Activated effector memory CD4-positive, alpha-beta T cell treated with Interleukin-2 at 50 U/mL for 16 hours (primary cell): ENCODE results near the gene UCK2.

ENCODE experiments used
- DNase-seq: peaks from one replicate; pipeline ENCODE4 v3.0.0-alpha.2; 2020

The UCK2 gene

GRCh38 chr1:165884009-165884689 is 56.7 kb downstream of the UCK2 start:
- no peak for DNase-seq

GRCh38 chr1:165884690-165885304 is 57.4 kb downstream of the UCK2 start:
- DNase-seq = no peak

- no peak for DNase-seq
Measured at GRCh38 chr1:165885305-165885694, 57.9 kb downstream of the UCK2 start.

GRCh38 chr1:165886193-165886592 is 58.8 kb downstream of the UCK2 start:
- no peak for DNase-seq

- no peak for DNase-seq
Measured at GRCh38 chr1:165886983-165887382, 59.6 kb downstream of the UCK2 start.

GRCh38 chr1:165887877-165888551 is 60.6 kb downstream of the UCK2 start:
- DNase-seq = no peak

GRCh38 chr1:165888552-165888920 is 61.1 kb downstream of the UCK2 start:
- DNase-seq = no peak

- DNase-seq = no peak
Measured at GRCh38 chr1:165890684-165891083, 63.3 kb downstream of the UCK2 start.

- no peak for DNase-seq
Measured at GRCh38 chr1:165891111-165891860, 63.9 kb downstream of the UCK2 start.

- no peak for DNase-seq
Measured at GRCh38 chr1:165892935-165893334, 65.5 kb downstream of the UCK2 start.

GRCh38 chr1:165893507-165893906 is 66.1 kb downstream of the UCK2 start:
- no peak for DNase-seq

- no peak for DNase-seq
Measured at GRCh38 chr1:165894591-165894990, 67.2 kb downstream of the UCK2 start.

- no peak for DNase-seq
Measured at GRCh38 chr1:165895451-165895871, 68.0 kb downstream of the UCK2 start.

- no peak for DNase-seq
Measured at GRCh38 chr1:165896277-165896676, 68.9 kb downstream of the UCK2 start.

- no peak for DNase-seq
Measured at GRCh38 chr1:165897326-165898303, 70.2 kb downstream of the UCK2 start.

- DNase-seq = no peak
Measured at GRCh38 chr1:165898837-165899236, 71.4 kb downstream of the UCK2 start.

- no peak for DNase-seq
Measured at GRCh38 chr1:165899461-165899941, 72.1 kb downstream of the UCK2 start.

GRCh38 chr1:165900576-165901380 is 73.4 kb downstream of the UCK2 start:
- no peak for DNase-seq

GRCh38 chr1:165902565-165902964 is 75.2 kb downstream of the UCK2 start:
- DNase-seq = no peak

GRCh38 chr1:165903672-165904071 is 76.3 kb downstream of the UCK2 start:
- DNase-seq = no peak

GRCh38 chr1:165904948-165905347 is 77.5 kb downstream of the UCK2 start:
- no peak for DNase-seq
